ENCODE data around the gene PPME1.
A peak's percentile ranks its signal among the peaks of the same experiment; 100 is the strongest.
"Not testable (repeated sequence)": the region's sequence is repeated elsewhere in the genome, so short reads cannot be mapped to it uniquely, and the experiment has no call there.

Gene PPME1
- total RNA-seq, result 21.4 to 32.9 (median 24.9) reads per million in 4 experiments

DNA sequence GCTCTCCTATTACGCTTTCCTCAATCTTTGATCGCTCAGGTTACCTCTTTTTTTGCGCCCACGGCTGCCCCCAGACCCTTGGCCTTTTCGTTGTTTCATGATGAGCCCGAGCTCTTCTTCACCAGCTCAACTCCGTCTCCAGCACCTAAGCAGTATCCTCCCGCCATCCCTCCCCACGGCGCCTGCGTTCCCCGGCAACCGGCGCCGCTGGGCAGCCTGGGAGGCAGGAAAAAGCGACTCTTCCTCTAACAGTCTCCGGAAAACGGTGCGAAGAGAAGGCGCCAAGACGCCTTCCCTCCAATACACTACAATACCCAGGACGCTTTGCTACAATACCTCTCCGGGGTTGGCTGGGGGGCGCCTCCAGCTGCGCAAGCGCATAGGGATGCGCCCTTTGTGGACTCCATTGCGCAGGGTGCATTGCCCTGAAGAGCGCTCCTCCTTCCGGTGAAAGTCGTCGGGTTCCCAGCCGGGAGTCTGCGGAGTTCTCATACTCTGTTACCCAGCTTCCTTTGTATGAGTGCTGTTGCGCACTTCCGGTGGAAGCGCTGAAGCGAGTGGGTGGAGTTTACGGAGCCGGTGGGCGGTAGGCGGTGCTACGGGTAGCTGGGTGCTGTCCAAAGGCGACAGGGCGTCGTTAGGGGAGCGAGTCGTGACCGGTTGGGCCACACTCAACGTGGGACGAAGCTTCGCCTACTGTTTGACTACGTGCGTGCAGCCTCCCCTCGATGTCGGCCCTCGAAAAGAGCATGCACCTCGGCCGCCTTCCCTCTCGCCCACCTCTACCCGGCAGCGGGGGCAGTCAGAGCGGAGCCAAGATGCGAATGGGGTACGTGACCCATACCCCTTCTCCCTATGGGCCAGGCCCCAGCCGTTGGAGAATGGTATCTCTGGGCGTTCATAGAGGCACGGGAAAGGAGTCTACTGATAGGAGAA is at the start of gene PPME1, which contains the start of gene C2CD3:
Gene PPME1 (plus strand): TSS at position 596 of the 936 bp plus-strand sequence. CDS start 133 bp downstream, at position 729.
Gene C2CD3 (minus strand): TSS at position 309 of the 936 bp plus-strand sequence. CDS start 210 bp downstream, at position 99.
- DNase-seq, result peak; percentile 98

DNA sequence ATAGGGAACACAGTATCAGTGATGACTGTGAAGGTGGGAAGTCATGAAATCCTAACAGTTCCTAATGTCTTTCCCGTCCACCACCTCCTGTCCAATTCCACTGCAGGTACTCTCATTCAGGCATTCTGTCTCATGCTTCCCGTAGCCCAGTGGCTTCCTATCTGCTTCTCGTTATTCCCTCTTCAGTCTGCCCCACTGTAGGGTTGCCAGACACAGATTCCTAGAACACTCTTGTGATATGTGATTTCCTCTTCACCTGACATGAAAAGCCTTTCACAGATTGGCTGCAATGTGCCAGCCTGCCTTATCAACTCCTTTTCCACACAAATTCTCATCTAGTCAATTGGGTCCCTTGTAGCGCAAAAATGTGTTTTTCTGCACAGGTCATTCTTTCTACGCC is 49.3 kb upstream of the PPME1 start:
- DNase-seq, result no peak

GRCh38 chr11:74123008-74123448 is 48.1 kb upstream of the PPME1 start:
- DNase-seq, result no peak

DNA sequence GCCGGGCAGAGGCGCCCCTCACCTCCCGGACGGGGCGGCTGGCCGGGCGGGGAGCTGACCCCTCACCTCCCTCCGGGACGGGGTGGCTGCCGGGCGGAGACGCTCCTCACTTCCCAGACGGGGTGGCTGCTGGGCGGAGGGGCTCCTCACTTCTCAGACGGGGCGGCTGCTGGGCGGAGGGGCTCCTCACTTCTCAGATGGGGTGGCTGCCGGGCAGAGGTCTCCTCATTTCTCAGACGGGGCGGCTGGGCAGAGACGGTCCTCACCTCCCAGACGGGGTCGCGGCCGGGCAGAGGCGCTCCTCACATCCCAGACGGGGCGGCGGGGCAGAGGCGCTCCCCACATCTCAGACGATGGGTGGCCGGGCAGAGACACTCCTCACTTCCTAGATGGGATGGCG is 42.0 kb upstream of the PPME1 start:
- DNase-seq, result not testable (repeated sequence)

DNA sequence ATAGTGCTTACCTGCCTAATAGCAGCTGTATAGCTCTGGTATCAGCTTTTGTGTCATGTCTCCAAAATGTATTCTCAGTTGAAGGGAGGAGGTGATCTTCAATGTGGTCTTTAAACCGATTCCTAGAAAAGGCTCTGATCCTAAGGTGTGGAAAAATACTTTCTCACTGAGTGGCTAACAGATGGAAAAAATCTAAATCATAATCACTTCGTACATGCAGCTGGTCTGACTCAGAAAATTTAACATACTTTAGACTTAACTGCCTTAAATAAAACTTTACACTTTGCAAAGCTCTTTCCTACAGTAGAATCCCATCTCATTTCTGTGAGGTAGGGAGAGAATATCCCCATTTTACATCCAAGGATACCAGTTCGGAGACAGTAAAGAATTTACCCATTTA is 38.3 kb upstream of the PPME1 start:
- no peak for DNase-seq

GRCh38 chr11:74133436-74133835 is 37.7 kb upstream of the PPME1 start:
- no peak for DNase-seq

DNA sequence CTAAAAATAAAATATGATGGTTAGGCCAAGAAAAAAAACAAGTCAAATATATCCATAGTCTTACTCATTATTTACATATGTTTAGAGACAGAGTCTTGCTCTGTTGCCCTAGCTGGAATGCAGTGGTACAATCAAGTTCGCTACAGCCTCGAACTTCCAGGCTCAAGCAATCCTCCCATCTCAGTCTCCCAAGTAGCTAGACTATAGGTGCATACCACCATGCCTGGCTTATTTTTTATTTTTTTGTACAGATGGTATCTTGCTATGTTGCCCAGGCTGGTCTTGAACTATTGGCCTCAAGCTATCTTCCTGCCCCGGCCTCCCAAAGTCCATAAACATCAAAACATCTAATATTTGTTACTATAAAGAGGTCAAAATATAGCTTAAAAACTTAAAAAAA is 36.4 kb upstream of the PPME1 start:
- DNase-seq, result no peak

GRCh38 chr11:74135127-74135840 is 35.8 kb upstream of the PPME1 start:
- no peak for DNase-seq

DNA sequence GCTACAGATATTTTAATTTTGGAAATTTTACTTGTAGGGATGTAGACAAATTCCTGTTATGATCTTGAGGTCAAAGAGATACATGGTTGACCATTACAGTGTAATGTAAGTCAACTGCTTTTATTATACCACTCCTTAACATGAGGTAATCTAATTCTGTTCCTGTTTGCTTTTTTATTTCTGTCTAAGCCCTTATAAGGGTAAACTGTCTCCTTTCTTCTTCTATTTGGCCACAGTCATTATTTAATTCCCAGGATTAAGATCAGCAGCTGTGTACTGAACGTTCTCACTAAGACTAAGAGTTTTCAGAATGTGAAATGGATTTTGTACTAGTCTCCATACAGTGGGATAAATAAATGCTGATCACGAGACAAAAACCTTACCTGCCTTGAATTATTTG is 33.1 kb upstream of the PPME1 start:
- no peak for DNase-seq

DNA sequence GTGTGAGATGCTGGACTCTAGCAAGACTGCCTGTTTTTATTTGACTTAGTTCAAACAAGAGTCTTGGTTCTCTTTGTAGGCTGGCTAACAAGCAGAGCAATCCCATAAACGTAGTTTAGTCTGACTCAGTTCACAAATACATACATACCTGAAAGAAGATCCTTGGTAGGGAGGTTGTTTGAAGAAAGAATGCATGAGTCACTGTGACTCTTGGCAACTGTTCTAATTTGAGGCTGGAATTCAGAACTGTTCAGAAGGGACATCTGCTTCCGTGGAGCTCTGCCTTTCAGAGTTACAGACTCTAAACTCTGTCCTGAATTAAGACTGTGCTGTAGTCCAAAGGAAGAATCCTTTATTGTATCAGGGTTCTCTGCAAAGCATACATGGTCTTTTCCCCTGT is 32.5 kb upstream of the PPME1 start:
- no peak for DNase-seq

DNA sequence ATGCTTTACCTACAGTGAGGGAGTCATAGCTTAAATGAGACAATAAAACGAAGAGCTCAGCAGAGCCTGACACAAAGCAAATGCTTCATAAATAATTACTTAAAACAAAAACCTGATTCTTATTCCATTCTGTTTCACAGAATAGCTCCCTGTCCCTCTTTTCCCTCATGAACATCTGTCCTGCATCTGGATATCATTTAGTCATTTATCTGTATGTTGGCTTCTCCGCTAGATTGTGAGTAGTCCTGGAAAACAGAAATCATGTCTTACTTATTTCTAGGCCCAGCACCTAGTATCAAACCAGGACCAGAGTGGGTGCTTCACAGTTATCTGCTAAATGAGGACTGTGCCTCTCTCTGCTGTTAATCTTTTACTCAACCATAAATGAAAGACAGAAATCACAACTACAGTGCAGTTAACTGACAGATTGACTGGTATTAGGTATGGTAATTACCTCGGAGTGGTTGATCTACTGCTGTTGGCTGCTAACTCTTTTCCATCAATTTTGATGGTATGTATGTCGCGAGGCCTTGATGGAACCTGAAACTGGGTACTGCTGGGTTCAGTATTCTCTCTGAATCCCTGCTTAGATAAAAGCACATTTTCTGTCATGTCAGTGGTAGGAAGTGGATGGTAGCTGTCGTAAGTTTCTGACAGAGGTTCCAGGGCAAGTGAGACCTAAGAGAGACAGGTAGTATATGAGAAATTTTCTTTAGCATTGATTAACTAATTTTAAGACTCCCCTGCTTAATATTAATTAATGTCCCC is 31.8 kb upstream of the PPME1 start:
- DNase-seq, result no peak

DNA sequence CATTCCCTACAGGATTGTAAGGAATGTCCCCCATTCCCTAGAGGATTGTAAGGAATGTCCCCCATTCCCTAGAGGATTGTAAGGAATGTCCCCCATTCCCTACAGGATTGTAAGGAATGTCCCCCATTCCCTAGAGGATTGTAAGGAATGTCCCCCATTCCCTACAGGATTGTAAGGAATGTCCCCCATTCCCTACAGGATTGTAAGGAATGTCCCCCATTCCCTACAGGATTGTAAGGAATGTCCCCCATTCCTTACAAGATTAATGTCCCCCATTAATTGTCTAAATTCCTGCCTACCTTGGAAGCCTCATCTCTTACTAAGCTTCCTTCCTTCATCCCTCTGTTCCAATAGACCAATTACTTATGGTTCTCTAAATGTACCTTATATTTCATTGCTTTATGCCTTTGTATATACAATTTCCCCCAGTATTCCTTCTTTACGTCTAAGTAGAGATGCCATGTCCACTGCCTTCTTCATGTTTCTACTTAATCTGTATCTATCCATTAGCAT is 31.1 kb upstream of the PPME1 start:
- not testable (repeated sequence) for DNase-seq

DNA sequence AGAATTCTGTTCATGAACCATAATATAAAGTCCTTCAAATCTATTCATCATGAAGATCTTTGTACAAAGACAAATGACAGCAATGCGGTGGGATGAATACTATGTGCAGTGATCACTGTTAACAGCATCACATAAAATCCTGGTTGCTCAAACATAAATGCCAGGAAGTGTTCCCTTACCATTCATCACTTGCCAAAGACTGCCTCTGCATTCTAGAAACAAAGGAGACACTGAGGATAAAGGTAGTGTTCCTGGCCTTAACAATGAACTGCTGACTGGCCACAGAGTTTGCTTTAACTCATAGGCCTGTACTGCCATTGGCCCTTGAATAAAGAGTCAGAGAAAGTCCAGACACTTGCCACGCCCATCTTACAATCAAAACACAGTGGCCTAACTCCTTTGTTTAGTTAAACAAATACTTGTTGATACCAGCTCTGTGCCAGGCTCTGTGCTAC is 29.8 kb upstream of the PPME1 start:
- no peak for DNase-seq

DNA sequence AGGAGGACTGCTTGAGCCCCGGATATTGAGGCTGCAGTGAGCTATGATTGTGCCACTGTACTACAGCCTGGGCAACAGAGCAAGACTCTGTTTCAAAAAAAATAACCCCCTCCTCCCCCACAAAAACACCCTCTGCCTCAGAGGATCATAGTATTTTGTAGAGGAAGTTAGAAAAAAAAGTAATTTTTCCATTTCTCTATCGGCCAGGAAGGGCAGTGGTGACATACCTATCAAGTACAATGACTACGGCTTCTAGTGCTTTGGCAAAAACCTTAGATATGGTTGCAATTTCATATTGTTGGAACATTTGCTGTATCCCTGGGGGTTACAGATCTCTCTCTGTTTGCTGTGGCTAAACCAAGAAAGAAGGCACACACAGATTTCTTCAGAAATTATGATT is 29.2 kb upstream of the PPME1 start:
- no peak for DNase-seq

DNA sequence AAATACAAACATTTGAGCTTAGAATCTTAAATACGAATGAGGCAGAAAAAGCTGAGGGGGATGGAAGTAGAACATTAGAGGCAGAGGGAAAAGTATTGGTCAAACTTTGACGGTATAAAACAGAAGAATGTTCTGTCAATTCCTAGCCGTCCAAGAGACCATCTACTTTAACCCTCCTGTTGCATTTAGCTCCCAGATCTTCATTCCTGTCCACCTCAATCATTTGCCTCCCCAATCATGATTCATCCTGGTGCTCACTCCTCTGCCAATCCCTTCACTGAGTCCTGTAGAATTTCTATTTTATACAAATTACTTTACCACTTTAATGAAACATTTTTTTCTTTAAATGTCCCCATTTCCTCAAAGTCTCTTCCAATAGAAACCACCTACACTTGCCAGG is 28.5 kb upstream of the PPME1 start:
- no peak for DNase-seq

DNA sequence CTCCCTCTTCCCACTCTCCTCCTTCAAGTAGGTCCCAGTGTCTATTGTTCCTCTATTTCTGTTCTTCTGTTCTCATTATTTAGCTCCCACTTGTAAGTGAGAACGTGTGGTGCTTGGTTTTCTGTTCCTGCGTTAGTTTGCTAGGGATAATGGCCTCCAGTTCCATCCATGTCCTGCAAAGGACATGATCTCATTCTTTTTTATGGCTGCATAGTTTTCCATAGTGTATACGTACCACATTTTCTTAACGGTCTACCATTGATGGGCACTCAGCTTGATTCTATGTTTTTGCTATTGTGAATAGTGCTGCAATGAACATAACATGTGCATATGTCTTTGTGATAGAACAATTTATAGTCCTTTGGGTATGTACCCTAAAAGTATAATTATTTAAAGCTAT is 26.5 kb upstream of the PPME1 start:
- no peak for DNase-seq

- DNase-seq, result no peak
Measured at GRCh38 chr11:74147199-74147929, 23.7 kb upstream of the PPME1 start.

DNA sequence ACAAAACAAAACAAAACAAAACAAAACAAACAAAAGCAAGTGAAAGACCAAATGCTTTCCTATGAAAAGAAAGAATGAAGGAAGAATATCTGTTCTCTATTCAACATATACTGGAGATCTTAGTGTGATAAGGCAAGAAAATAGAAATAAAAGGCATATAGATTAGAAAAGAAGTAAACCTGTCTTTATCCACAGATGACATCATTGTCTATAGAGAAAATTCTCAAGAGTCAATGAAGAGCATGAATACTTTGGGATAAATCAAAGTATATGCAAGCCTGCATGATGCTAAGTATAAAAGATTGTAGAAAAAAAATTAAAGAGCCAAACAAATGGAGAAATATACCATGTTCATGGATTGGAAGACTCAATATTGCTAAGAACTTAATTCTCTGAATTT is 17.9 kb upstream of the PPME1 start:
- DNase-seq, result no peak

GRCh38 chr11:74154620-74155281 is 16.3 kb upstream of the PPME1 start:
- no peak for DNase-seq

DNA sequence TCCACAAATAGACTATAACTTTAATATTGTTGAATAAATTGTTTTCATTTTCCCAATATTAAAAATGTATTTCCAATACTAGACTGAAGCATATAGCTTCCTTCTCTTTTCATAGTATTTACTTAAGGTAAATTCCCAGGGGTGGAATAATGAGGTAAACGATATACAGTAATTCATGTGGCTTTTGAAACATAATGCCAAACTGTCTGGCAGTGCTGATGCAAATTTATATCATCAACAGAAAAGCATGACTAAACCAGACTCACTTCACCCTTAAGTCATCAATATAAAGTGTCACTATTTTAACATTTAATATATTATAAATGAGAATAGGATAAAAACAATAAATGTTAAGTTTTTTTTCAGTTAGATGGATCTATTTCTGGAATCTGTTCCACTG is 13.9 kb upstream of the PPME1 start:
- no peak for DNase-seq

DNA sequence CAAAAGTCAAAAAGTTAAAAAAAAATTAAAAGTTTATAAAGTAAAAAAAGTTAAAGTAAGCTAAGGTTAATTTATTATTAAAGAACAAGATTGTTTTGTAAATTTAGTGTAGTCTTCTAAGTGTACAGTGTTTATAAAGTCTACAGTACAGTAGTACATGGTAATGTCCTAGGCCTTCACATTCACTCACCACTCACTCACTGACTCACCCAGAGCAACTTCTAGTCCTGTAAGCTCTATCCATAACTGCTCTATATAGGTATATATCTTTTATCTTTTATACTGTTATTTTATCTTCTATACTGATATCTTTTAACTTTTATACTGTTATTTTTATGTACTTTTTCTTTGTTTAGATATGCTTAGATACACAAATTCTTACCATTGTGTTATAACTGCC is 11.4 kb upstream of the PPME1 start:
- no peak for DNase-seq

Measured in effector CD8-positive, alpha-beta T cell (primary cell).